HG02840 (cell line): ENCODE data around the gene DOK6.
A peak's percentile ranks its signal among the peaks of the same experiment; 100 is the strongest.

Experiments used
- ATAC-seq: cut with Tn5 transposase; IDR thresholded peaks from one replicate; pipeline ENCODE4 v1.9.1; 2021; ENCODE audit warnings: mild to moderate bottlenecking, moderate library complexity, moderate number of reproducible peaks; ENCODE audit not compliant: unreplicated experiment, low FRiP score

DOK6 gene

DNA sequence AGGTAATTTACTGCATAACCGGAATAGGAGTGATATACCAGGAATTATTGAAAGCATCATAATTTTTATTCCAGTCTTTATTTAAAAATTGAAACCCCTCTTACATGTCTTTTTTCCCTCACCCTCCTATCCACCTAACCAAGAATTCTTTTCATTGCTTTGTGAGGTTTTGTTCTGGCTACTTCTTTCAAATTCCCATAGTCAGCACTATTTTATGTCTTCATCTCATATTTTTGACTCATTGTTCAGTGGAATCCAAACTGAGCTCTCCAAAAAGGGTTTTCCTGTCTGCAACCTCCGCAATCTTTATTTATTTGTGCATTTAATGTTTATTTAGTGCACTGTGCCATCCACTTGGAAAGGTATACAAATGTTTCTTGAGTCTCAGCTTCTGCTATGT lies 128.5 kb downstream of the DOK6 start:
- ATAC-seq = no peak

DNA sequence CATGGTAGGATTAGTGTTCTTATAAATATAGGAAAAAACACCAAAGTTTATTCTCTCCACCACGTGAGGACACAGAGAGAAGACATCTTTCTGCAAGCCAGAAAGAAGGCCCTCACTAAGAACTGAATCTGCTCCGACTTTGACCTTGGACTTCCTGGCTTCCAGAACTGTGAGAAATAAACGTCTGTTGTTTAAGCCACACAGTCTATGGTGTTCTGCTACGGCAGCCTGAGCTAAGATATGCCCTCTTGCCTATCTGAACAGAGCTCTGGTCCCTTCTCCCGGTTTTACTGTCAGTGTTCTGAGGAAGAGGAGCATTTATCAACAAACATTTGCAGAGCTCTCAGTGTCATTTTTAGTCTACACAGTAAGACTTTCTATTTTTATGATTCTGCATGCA lies 131.3 kb downstream of the DOK6 start:
- ATAC-seq = no peak

DNA sequence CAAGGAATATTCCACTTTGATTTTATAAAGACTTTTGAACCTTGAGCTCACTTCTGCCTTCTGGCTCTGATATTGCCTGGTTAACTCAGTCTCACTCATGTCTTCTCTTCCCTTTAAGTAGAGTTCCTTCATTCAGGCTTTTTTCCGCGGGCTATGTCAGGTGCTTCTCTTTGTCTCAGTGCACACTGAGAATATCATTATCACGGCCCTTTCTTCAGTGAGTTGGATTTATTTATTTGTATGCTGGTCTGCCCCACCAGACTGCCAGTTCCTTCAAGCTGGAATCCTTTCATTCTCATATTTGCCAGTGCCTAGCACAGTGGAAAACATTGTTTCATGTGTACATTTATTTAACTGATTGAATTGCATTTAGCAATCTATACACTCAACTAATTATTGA lies 136.5 kb downstream of the DOK6 start:
- ATAC-seq = no peak

DNA sequence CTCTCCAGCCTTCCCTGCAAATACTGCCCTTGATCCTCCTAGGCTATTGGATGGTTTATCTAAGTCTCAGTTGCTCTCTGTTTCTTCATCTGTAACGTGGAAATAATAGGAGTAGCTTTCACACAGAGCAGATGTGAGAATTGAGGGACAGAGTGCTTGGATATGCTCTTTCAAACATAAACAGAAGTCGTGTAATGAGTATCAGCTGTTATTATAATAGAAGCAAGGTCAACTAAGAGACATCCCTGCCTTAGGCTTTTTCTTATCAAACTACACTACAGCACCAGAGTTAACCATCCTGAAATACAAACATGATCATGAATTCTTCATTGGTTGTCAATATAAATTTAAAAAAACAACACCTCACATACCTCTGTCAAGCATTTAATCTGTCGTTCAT lies 138.2 kb downstream of the DOK6 start:
- ATAC-seq = no peak

DNA sequence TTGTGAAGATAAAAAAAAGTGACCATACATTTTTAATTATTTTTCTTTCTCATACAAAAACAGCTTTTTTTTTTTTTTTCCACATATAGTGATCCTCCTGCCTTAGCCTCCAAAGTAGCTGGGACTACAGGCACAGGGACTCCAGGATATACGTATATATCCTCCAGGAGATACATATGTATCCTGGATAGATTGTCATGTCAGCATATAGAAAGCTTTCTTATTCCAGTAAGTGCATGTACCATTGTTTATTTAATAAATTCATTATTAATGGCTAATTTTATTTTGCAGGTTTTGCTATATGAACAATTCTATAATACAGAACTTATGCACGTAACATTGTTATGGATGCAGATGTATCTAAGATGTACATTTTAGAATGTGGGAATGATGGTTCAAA lies 138.7 kb downstream of the DOK6 start:
- ATAC-seq = no peak

DNA sequence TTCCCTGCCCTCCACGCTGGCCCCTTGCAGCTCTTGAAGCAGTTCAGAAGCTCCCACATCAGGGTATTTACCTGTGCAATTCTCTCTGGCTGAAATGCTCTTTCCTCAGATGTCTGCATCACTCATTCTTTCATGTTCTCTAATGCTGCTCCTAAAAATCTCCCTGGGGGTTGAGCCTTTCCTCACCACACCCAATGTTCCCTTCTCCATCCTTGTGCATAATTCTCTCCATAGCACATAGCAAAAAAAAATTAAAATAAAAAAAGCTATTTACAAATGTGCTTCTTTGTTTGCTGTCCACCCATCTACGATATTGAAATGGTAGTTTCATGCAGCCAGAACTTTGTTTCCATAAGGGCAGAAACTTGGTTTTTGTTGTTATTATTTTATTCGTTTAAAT lies 155.5 kb downstream of the DOK6 start:
- ATAC-seq = no peak

DNA sequence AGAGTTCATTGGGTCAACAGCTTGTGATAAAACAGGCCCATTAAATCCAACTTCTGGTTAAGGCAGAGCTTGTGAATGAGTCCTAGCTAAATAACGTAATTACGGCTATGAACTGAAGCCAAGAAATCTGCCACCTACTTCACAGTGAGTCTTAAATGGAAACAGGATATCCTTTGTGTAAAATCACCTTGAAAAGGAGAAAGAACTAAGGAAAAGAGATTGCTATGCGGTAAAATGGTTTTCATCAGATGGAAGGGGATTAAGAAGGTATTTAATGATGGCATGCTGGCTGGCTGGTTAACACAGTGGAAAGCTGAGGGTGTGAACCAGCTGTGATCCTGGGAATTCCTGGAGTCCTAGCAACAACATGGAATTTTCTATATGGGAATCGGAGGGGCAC lies 156.6 kb downstream of the DOK6 start:
- no peak for ATAC-seq

DNA sequence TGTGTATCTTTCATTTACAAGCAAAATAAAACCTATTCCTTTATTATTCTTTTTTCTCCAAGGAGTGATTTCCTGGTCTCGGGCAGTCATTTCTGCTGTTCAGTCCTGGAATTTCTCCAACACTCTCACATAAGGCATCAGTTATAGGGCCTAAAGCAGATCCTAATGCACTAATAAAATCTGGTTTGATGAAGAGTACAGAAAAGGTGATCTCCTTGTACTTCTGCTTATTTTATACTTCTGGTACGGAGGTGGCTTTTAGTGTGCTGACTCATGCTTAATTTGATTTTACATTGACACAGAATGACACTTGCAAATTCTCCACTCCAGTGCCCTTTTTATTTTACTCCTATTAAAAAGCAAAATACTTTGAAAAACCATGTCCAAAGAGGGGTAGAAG lies 157.4 kb downstream of the DOK6 start:
- no peak for ATAC-seq

DNA sequence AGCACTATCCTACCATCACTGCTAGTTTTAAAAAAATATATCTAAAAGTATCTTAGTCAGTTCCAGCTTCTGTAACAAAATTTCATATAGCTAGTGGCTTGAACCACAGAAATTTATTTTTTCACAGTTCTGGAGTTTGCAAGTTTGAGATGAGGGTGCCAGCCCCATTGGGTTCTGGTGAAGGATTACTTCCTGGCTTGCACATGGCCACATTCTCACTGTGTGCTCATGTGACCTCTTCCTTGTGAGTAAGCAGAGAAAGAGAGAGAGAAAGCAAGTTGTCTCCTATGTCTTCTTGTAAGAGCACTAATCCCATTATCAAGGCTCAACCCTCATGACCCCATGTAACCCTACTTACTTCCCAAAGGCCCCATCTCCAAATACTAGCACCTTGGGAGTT lies 158.9 kb downstream of the DOK6 start:
- ATAC-seq = no peak

DNA sequence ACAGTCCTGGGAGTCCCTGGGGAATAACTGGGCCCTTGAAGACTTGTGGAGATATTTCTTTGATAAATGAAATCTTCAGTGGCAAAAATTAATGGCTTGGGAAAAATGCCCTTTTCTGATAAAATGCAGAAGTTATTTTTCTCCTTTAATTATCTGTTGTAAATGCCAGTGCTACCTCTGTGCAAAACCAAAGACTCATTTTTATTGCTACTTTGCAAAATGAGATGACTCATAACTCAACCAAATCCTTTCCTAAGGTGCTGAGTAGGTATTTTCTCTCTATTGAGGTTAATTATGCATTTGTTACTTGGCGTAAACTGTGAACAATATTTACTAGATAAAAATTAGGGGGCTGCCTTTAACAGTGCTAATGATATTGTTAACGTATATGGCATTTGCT lies 163.9 kb downstream of the DOK6 start:
- ATAC-seq = no peak

DNA sequence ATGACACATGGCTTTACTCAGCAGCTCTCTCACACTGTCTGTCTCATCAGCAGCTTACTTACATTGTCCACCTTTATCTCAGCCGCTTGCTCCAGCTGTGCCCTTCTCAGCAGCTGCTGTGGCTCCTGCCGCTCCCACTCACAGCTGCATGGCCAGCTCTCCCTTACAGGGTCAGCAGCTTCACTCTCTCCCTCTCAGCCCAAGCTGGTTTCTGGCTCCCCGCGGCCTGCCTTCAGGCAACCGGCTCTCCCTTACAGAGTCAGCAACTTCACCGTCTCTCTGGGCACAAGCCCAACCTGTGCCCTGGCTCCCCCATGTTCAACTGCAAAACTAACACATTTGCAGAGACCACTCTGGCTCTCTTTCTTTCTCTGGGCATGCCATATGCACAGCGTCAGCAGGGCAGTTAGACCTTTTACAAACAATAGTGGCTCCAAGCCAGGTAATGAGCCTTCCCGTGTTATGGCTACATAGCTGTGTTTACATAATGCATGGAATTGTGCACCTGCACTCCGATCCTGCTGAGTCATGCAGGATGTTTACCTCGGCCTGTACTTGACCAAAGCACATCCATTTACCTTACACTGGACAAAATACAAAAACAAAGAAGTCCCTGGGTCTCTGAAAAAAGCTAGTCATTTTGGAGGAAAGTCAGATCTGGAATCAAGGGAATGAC lies 167.3 kb downstream of the DOK6 start:
- no peak for ATAC-seq

DNA sequence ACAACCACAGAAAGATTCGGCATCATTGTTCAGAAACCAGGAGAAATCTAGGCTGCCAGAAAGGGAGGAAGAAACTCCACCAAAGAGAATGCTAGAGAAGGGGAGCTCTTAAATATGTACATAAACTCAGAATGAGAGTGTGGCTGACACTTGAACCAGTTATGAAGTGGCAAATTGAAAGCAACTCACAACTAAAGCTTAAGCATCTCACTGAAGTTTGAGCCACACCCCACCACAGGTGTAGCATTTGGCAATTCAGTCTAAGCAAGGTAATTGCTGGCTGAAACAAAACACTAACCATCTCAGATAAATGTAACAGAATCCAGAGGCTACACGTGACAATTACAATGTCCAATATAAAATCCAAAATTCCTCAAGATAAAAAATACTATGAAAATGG lies 168.4 kb downstream of the DOK6 start:
- ATAC-seq = no peak

DNA sequence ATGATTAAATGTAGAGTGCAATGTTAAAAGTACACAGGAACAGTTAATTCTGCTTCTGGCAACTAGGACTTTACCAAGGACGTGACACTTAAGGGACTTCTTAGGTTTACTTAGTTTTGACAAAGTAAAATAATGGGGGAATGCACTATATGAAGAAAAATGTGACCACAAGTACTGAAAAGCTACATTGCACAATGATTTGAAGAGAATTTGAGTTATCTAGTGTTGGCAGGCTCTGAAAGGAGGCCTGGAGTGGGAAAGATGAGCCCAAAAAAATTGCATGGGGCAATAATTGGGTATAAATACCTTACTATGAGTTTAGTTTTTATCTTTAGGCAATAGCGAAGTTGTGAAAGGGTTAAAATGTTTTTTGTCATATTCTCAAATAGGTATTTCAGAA lies 173.7 kb downstream of the DOK6 start:
- no peak for ATAC-seq

DNA sequence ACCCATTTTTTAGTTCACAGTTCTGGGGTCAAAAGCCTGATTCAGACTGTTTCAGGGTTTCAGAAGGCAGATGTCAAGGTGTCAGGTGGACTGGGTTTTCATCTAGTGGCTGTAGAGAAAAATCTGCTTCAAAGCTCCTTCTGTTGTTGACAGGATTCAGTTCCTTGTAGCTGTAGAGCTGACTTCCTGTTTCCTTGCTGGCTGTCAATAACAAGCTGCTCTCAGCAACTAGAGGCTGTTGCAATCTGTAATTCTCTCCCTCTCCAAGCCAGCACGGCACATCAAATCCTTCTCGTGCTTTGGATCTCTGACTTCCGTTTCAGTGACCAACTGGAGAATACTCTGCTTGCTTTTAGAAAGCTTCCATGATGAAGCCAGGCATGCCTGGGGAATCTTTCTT lies 179.4 kb downstream of the DOK6 start:
- ATAC-seq = peak; percentile 78

DNA sequence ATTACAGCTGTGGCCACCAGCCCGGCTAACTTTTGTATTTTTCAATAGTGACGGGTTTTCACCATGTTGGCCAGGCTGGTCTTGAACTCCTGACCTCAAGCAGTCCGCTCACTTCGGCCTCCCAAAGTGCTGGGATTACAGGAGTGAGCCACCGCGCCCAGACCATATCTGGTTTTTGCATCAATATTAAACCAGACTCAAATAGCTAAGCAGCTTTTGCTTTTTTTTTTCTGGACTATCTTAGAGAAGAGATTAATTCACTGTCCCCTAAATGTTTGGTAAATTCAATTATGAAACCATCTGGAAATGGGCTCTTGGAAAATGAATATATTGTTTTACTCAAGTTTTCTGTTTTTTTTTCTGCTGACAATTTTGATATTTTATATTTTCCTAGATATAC lies 183.7 kb downstream of the DOK6 start:
- no peak for ATAC-seq

DNA sequence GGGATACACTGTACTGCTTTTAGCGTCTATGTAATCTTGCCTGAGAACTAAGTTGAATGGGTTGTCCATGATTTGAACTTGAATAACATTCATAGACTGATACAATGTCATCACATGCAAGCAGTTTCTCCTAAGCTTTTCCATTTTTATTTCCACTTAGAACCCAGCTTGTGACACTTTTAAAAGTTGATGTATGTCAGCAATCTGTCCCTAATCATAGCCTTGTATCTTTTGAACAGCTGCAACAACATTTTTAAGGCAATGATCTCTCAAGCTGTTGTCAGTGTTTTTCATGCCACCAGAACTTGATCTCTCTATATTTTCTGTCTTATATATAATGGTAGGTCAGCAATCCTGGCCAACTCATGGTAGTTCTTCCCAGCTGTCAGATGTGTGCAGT lies 185.0 kb downstream of the DOK6 start:
- ATAC-seq = no peak

DNA sequence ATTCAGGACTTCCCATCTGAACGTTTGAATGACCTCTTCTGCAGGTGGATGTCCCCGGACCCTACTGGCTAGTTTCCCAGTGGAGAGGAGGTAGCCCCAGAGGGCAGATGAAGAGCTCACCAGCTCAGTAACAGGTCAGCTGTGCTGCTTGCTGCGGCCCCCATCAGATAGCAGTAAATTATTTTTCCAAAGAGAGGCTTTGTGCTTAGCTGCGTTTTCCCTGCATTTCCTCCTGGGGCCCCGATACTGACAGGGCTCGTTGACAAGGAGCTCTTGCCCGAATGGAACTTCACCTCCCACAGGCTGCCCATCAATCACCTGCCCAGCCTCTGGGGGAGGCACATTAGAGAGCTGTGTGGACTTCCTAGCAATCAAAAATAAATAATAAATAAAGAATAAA lies 185.8 kb downstream of the DOK6 start:
- no peak for ATAC-seq

DNA sequence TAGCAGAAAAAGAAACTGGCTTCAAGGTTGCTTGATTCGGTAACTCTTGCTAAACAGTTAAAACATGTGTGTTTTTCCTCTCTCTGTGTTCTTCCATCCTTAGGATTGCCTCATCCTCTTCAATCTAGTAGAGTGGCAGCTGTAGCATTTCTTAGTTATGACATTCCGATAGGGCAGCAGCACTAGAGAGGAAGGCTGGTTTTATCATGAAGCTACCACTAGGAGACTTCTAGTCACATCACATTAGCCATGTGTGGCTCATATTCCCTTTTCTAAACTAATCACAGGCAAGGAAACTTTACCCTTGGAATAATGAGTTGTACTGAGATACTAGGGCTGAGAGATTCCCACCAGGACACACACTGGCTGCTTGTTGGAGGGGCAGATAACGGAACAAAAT lies 187.6 kb downstream of the DOK6 start:
- no peak for ATAC-seq

DNA sequence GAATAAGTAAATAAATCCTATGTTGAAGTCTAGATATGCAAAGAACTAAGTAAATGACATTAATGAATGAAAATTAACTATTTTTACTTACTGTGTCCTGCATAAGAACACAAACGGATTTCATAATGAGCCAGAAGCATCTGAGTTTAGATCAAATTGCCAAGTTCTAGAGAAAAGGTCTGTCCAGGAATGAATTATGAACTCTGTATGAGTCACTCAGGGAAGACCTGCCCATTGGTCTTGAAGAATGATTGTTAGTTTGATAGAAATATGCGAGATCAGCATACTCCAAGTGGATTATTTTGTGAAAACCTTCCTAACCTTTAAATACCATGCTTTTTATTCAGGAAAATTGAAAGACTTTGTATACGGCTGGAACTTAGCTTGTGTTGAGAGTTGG lies 189.5 kb downstream of the DOK6 start:
- ATAC-seq = no peak

DNA sequence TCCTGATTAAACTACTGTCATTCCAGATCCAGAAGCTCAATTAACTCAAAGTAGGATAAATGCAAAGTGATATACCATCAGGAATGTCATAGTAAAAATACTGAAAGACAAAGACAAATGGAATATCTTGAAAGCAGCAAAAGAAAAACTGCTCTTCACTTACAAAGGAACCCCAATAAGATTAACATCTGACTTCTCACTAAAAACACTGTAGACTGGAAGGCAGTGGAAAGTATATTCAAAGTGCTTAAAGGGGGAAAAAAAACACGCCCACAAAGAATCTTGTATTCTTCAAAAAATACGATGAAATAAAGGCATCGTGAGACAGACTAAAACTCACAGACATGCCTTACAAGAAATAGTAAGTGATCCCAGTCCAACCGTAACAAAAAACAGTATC lies 195.7 kb downstream of the DOK6 start:
- no peak for ATAC-seq

DNA sequence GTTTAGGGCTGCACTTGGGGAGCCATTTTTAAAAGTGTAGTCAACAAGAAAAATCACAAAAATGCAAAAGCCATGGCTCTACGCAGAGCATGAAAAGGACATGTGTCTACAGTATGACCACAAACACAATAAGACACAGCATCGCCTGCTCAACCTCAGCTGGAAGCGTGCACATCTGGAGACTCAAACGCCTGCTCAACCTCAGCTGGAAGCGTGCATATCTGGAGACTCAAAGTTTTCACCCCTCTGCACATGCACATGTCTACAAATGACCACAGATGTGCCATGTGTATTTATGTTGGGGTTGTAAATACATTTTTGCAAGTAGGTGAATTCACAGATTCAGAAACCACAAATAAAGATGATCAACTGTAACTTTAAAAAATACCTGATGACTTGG lies 196.9 kb downstream of the DOK6 start:
- ATAC-seq = no peak

DNA sequence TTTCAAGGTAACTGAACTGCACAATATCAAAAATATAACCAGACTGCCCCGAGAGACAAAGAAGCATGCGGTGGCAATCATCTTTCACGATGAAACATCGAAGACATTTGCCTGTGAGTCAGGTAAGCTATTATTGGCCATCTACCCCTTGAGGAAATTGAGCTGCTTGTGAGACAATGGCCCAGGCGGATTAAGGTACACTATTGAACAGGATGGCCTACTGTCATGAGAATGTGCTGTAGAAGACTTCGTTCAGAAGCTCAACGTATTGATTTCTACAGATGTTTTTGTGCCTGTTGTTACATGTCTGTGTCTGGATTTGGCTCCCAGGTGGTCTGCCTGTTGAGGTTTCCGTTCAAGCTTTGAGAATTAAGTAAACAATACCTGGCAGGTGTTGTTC lies 198.7 kb downstream of the DOK6 start:
- ATAC-seq = no peak

DNA sequence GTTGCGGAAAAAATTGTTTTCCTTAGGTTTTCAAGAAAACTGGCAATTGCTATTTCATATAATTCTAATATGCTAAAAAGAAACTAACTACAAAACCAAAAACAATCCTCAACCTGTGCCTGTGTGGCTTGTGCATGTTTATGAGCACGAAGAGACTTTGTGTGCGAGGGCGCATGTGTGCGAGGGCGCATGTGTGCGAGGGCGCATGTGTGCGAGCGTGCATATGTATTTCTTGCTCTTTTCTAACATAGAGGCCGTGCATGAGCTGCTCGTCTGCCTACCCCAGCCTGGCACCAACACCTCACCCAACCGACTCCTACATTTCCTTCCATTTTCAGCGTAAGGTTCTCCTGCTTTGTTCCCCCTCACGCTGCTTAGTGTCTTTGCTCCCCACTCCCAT lies 211.6 kb downstream of the DOK6 start:
- no peak for ATAC-seq
